ENCODE measurements around the gene PRKAR2A. TPM values are rescaled to one million over a fixed set of nuclear protein-coding genes. Genes with fewer than 3 reads are reported as not detected.
A peak's percentile ranks its signal among the peaks of the same experiment; 100 is the strongest.

Gene PRKAR2A
- total RNA-seq, 4 donors from 2014 or later, result 62.2 to 97.1 (median 80.2) TPM

- Histone ChIP-seq H3K27me3 (no peaks in the 10 kb centered on the region), H3K27ac (no peak overlapping the region), H3K4me1 (peaks cover 3 to 31% of the 10 kb centered on the region in 2 donors), H3K36me3 (no peaks in the 10 kb centered on the region), H3K9me3 (no peaks in the 10 kb centered on the region), H3K4me3 (no peak overlapping the region)
- DNase-seq (no peak), ATAC-seq (no peak)
- TF ChIP-seq POLR2A (IDR thresholded peaks at IDR 0.05) (no peak), CTCF (IDR thresholded peaks at IDR 0.05 in 4 of 5, conservative IDR thresholded peaks at IDR 0.05 in 1 of 5) (no peak)
- intact Hi-C loops (cut with DNase I; ENCODE audit: low total_unique reads), result no loop called here
- in situ Hi-C loops (cut with MboI; ENCODE audit: low sequenced_read_pairs in 4 of 4), result no loop called here
These were observed 21.2 kb downstream of the PRKAR2A start for GRCh38 chr3:48826451-48826850.

- intact Hi-C loops (cut with DNase I; ENCODE audit: low total_unique reads) (no loop called here), in situ Hi-C loops (cut with MboI; ENCODE audit: low sequenced_read_pairs in 4 of 4) (no loop called here)
- TF ChIP-seq CTCF (IDR thresholded peaks at IDR 0.05 in 4 of 5, conservative IDR thresholded peaks at IDR 0.05 in 1 of 5) (no peak), POLR2A (IDR thresholded peaks at IDR 0.05) (no peak)
- no peaks in the 10 kb centered on the region for H3K9me3 ChIP-seq
- H3K4me3 ChIP-seq, result no peak overlapping the region
- H3K27me3 ChIP-seq, result no peaks in the 10 kb centered on the region
- no peaks in the 10 kb centered on the region for H3K36me3 ChIP-seq
- no peak for DNase-seq
- H3K4me1 ChIP-seq, result peaks cover 31 to 38% of the 10 kb centered on the region in 2 donors
- ATAC-seq, result peak in 1 of 2 donors; percentile 39
- peak overlapping the region; percentile 53 to 77 (median 67) for H3K27ac ChIP-seq
These were observed 26.9 kb downstream of the PRKAR2A start for GRCh38 chr3:48820612-48821324.

- Histone ChIP-seq H3K4me1 (peaks cover 31 to 38% of the 10 kb centered on the region in 2 donors), H3K4me3 (no peak overlapping the region), H3K9me3 (no peaks in the 10 kb centered on the region), H3K27me3 (no peaks in the 10 kb centered on the region), H3K27ac (peak overlapping the region; percentile 53 to 77 (median 67)), H3K36me3 (no peaks in the 10 kb centered on the region)
- ATAC-seq, result peak; percentile 85 to 86
- no peak for TF ChIP-seq CTCF (IDR thresholded peaks at IDR 0.05 in 4 of 5, conservative IDR thresholded peaks at IDR 0.05 in 1 of 5)
- no peak for TF ChIP-seq POLR2A (IDR thresholded peaks at IDR 0.05)
- intact Hi-C loops (cut with DNase I; ENCODE audit: low total_unique reads), result no loop called here
- no peak for DNase-seq
- in situ Hi-C loops (cut with MboI; ENCODE audit: low sequenced_read_pairs in 4 of 4), result no loop called here
These were observed 28.1 kb downstream of the PRKAR2A start for GRCh38 chr3:48819234-48820221.

GRCh38 chr3:48811524-48811923 lies 36.1 kb downstream of the PRKAR2A start:
- H3K4me1 ChIP-seq, result peaks cover 5 to 9% of the 10 kb centered on the region in 2 donors
- TF ChIP-seq POLR2A (IDR thresholded peaks at IDR 0.05), result no peak
- no peak for TF ChIP-seq CTCF (IDR thresholded peaks at IDR 0.05 in 4 of 5, conservative IDR thresholded peaks at IDR 0.05 in 1 of 5)
- ATAC-seq (no peak), DNase-seq (no peak)
- no peak overlapping the region for H3K4me3 ChIP-seq
- H3K9me3 ChIP-seq, result no peaks in the 10 kb centered on the region
- H3K27ac ChIP-seq, result no peak overlapping the region
- in situ Hi-C loops (cut with MboI; ENCODE audit: low sequenced_read_pairs in 4 of 4) (no loop called here), intact Hi-C loops (cut with DNase I; ENCODE audit: low total_unique reads) (no loop called here)
- no peaks in the 10 kb centered on the region for H3K27me3 ChIP-seq
- H3K36me3 ChIP-seq, result no peaks in the 10 kb centered on the region

Measured in gastrocnemius medialis (tissue), 4 donors.